Measurements from ENCODE around the gene UNC13B. TPM values are rescaled to one million over a fixed set of nuclear protein-coding genes. Genes with fewer than 3 reads are reported as not detected.

The UNC13B gene
- total RNA-seq, 1 donor from 2014 or later, result 39.9 TPM

GRCh38 chr9:35303567-35303966 lies 141.8 kb downstream of the UNC13B start:
- H3K4me1 Mint-ChIP-seq (ENCODE audit: unreplicated experiment), result no peaks in the 10 kb centered on the region
- no peak overlapping the region for H3K4me3 Mint-ChIP-seq (ENCODE audit: unreplicated experiment)
- no peak overlapping the region for H3K27ac Mint-ChIP-seq (ENCODE audit: unreplicated experiment)
- H3K27me3 Mint-ChIP-seq (ENCODE audit: unreplicated experiment), result no peaks in the 10 kb centered on the region
- H3K36me3 Mint-ChIP-seq (ENCODE audit: low read depth, unreplicated experiment), result no peaks in the 10 kb centered on the region
- no peaks in the 10 kb centered on the region for H3K9me3 Mint-ChIP-seq (ENCODE audit: unreplicated experiment)
- DNase-seq (ENCODE audit: low spot score), result no peak
- TF ChIP-seq CTCF (IDR thresholded peaks at IDR 0.05; ENCODE audit: unreplicated experiment), result no peak

GRCh38 chr9:35306283-35306682 lies 144.5 kb downstream of the UNC13B start:
- no peaks in the 10 kb centered on the region for H3K4me1 Mint-ChIP-seq (ENCODE audit: unreplicated experiment)
- H3K9me3 Mint-ChIP-seq (ENCODE audit: unreplicated experiment), result no peaks in the 10 kb centered on the region
- TF ChIP-seq CTCF (IDR thresholded peaks at IDR 0.05; ENCODE audit: unreplicated experiment), result no peak
- no peak overlapping the region for H3K4me3 Mint-ChIP-seq (ENCODE audit: unreplicated experiment)
- no peaks in the 10 kb centered on the region for H3K36me3 Mint-ChIP-seq (ENCODE audit: low read depth, unreplicated experiment)
- no peaks in the 10 kb centered on the region for H3K27me3 Mint-ChIP-seq (ENCODE audit: unreplicated experiment)
- no peak overlapping the region for H3K27ac Mint-ChIP-seq (ENCODE audit: unreplicated experiment)
- DNase-seq (ENCODE audit: low spot score), result no peak

GRCh38 chr9:35308316-35308715 lies 146.5 kb downstream of the UNC13B start:
- Mint-ChIP-seq H3K4me3 (ENCODE audit: unreplicated experiment) (no peak overlapping the region), H3K27me3 (ENCODE audit: unreplicated experiment) (no peaks in the 10 kb centered on the region), H3K9me3 (ENCODE audit: unreplicated experiment) (no peaks in the 10 kb centered on the region), H3K27ac (ENCODE audit: unreplicated experiment) (no peak overlapping the region), H3K4me1 (ENCODE audit: unreplicated experiment) (no peaks in the 10 kb centered on the region), H3K36me3 (ENCODE audit: low read depth, unreplicated experiment) (no peaks in the 10 kb centered on the region)
- no peak for TF ChIP-seq CTCF (IDR thresholded peaks at IDR 0.05; ENCODE audit: unreplicated experiment)
- DNase-seq (ENCODE audit: low spot score), result no peak

- no peak for DNase-seq (ENCODE audit: low spot score)
- TF ChIP-seq CTCF (IDR thresholded peaks at IDR 0.05; ENCODE audit: unreplicated experiment), result no peak
- Mint-ChIP-seq H3K4me3 (ENCODE audit: unreplicated experiment) (no peak overlapping the region), H3K9me3 (ENCODE audit: unreplicated experiment) (no peaks in the 10 kb centered on the region), H3K27me3 (ENCODE audit: unreplicated experiment) (no peaks in the 10 kb centered on the region), H3K4me1 (ENCODE audit: unreplicated experiment) (no peaks in the 10 kb centered on the region), H3K27ac (ENCODE audit: unreplicated experiment) (no peak overlapping the region), H3K36me3 (ENCODE audit: low read depth, unreplicated experiment) (no peaks in the 10 kb centered on the region)
Measured at GRCh38 chr9:35311891-35312639, 150.3 kb downstream of the UNC13B start.

- H3K9me3 Mint-ChIP-seq (ENCODE audit: unreplicated experiment), result no peaks in the 10 kb centered on the region
- H3K27ac Mint-ChIP-seq (ENCODE audit: unreplicated experiment), result no peak overlapping the region
- no peak for DNase-seq (ENCODE audit: low spot score)
- H3K27me3 Mint-ChIP-seq (ENCODE audit: unreplicated experiment), result no peaks in the 10 kb centered on the region
- TF ChIP-seq CTCF (IDR thresholded peaks at IDR 0.05; ENCODE audit: unreplicated experiment), result no peak
- H3K4me3 Mint-ChIP-seq (ENCODE audit: unreplicated experiment), result no peak overlapping the region
- peaks cover 5% of the 10 kb centered on the region for H3K36me3 Mint-ChIP-seq (ENCODE audit: low read depth, unreplicated experiment)
- no peaks in the 10 kb centered on the region for H3K4me1 Mint-ChIP-seq (ENCODE audit: unreplicated experiment)
Measured at GRCh38 chr9:35313460-35313859, 151.7 kb downstream of the UNC13B start.

Data from endothelial cell (in vitro differentiated cells).